ENCODE results near the gene ZNRF2.

The ZNRF2 gene

GRCh38 chr7:30284298-30285066 is at the start of gene ZNRF2:
ZNRF2 (plus strand) TSS chr7:30284597; CDS start chr7:30285358, 761 bp downstream.
- DNase-seq, result peak; percentile 100

- peak; percentile 85 for DNase-seq
These were observed 47.1 kb upstream of the ZNRF2 start for GRCh38 chr7:30237271-30237695.

GRCh38 chr7:30238721-30239441 is 45.5 kb upstream of the ZNRF2 start:
- DNase-seq, result peak; percentile 93

- no peak for DNase-seq
These were observed 44.1 kb upstream of the ZNRF2 start for GRCh38 chr7:30240106-30240800.

GRCh38 chr7:30241767-30242166 is 42.6 kb upstream of the ZNRF2 start:
- DNase-seq, result no peak

DNA sequence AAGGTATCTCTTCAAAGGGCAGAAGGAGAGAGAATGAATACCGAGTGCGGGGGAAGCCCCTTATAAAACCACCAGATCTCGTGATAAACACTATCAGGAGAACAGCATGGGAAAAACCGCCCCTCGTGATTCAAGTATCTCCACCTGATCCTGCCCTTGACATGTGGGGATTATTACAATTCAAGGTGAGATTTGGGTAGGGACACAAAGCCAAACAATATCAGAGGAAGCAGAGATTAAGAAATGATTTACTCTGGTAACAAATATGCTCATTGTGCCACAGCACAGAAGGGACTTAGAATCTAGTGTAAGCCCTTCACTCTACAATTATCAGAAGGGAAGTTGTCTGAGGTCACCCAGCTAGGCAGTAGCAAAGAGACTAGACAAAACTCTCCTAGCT is 40.1 kb upstream of the ZNRF2 start:
- no peak for DNase-seq

DNA sequence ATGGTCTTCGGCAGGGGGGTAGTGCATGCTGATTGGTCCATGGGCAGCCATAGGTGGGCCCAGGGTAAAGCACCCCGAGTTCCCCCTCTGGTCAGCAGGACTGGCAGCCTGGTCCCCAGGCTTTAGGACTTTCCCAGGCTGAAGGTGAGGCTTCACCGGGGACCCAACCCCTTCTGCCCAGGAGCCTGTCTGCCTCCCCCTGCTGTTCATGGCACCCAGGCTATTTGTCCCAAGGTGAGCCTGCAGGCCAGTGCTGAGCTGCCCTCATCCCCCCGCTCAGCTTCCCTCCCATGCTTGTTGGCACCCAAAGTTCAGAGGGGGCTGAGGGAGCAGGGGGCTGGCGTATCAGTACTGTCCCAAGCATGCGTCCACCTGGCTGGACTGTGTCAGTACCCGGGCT is 38.5 kb upstream of the ZNRF2 start:
- no peak for DNase-seq

DNA sequence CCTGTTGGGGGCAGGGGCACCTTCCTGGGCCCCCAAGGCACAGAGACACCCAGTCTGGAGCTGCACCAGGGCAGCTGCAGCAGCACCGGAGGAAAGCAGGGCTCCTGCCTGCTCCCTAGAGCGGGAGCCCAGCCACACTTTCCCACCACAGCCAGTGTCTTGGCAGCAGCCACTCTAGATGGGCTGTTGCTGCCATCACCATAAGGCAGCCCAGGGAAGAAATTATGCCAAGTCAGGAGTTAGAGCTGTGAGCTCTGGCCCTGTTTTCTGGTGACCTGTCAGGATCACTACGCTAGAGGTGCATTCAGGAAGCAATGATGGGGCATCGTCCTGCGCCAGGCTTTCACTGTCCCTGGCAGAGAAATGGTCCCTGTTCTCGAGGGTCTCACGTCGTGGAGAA is 38.0 kb upstream of the ZNRF2 start:
- no peak for DNase-seq

DNA sequence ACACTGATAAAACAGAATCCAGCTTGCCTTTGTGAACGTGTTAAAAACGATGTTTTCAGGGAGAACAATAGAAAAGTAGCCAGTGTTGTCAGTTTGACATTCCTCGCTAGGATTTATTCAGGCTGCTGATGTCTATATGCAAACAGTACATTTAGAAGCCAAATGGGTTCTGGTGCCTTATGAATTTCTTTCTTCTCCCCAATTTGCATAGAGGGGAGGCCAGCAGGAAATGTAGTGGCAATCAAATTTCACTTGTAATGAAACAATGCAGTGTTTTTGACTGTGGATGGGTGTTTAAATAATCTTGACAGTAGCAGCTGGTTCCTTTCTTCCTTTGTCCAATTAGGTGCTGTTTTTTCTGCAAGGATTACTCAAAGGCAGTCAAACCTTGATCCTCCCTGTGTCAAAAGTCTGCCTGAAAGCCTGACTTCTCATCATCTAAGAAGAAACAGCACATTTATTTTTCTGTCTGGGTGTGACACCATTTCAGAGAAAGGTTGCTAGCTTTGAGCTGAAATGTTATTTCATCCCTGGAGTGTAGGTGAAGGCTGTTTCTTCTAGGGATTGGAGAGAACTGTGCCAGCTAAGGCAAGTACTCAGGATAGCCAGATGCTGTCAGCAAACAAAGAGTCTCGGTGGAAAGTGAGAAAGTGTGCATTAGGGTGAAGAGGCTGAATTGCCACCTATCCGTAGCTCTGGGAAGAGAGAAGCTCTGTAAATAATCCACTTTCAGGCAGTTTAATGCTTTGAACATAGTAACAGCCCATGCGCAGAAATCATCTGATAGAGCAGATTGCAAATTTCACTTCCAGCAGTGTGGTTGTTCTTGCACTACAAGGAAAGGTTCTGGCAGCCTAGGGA is 36.6 kb upstream of the ZNRF2 start:
- DNase-seq, result peak; percentile 92

GRCh38 chr7:30249316-30249715 is 35.1 kb upstream of the ZNRF2 start:
- DNase-seq, result no peak

DNA sequence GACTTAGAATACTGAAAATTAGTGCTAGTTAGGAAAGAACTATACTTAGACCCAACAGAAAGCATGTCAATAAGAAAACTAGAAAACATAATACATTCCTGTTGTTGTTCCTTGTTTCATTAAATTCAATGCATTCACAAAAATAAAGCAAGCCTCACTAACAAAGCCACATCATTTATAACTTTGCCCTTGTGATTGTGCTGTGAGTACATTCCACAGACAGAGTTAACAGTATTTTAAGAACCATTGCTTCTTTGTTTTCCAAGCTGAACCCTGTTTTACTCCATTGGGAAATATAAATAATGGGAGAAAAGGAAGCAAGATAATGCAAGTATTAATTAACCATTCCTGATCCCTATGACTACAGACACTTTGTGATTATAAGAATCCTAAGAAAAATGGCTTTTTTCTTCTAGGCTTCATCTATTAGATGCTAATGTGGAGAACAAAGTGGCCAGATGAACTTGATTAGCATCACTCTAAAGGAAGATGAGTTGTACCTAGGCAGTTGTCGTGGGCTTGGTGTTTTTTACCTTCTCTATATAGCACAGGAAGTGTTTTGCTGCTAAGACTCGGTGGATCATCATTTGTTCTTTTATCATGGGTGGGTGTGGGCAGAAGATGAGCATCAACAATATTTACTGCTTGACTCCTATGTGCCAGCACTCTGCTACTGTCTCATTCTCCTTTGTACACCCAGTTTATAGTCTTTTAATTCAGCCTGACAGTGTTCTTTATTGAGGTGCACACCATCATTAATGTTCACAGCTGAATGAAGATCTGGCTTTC is 34.2 kb upstream of the ZNRF2 start:
- no peak for DNase-seq

- peak; percentile 62 for DNase-seq
These were observed 32.6 kb upstream of the ZNRF2 start for GRCh38 chr7:30251708-30252329.

- peak; percentile 62 for DNase-seq
These were observed 31.3 kb upstream of the ZNRF2 start for GRCh38 chr7:30252885-30253795.

- no peak for DNase-seq
These were observed 30.6 kb upstream of the ZNRF2 start for GRCh38 chr7:30253796-30254165.

- peak; percentile 64 for DNase-seq
These were observed 30.1 kb upstream of the ZNRF2 start for GRCh38 chr7:30254248-30254647.

GRCh38 chr7:30254717-30255063 is 29.7 kb upstream of the ZNRF2 start:
- DNase-seq, result peak; percentile 85

- DNase-seq, result peak; percentile 90
These were observed 29.2 kb upstream of the ZNRF2 start for GRCh38 chr7:30255064-30255769.

DNA sequence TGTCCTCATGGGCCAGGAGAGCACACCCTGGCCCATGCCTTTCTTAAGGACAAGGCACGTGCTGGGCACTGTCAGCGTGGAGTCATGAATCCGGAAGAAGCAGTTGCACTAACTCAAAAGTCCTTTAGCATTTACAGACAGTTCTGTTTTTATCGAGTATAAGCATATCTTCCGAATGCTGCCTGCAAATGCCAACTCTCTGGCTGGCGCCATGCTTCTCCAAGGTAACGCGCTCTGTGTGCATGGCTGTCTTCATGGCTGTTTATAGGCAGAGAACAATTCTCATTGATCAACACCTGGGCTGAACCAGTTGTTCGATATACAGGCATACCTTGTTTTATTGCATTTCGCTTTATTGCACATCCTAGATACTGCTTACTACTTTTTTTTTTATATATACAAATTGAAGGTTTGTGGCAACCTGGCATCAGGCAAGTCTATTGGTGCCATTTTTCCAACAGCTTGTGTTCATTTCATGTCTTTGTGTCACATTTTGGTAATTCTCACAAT is 28.0 kb upstream of the ZNRF2 start:
- DNase-seq, result no peak

DNA sequence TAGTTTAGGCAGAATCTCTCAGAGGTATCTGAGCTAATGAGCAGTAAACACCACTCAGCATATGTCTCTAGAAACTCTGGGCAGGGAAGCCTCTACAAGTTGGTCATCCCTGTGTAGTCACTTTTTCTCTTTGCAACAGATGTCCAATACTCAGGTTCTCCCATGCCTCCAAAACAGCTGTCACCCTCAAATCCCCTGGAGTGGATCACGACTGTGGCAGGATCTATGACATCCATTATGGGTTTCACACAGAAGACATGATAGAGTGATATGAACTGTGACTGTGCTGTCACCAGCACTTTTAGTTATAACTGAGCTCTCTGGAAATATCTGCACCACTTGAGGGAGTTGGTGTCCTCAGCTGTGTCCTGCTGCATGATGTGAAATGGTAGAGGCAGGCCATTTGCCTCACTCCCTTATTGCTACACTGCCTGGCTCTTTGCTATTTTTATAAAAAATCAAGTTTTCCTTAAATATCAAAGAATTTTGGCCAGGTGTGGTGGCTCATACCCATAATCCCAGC is 24.1 kb upstream of the ZNRF2 start:
- no peak for DNase-seq

Data from DMS53 (cell line).